ENCODE results near the gene VAC14. TPM values are rescaled to one million over a fixed set of nuclear protein-coding genes. Genes with fewer than 3 reads are reported as not detected.

Gene VAC14
- total and polyA plus RNA-seq, 4 donors, result 19.8 to 25.0 (median 24.7) TPM

GRCh38 chr16:70723740-70724145, 77.2 kb downstream of the VAC14 start:
- intact Hi-C loops (cut with DNase I), result no loop called here
- WGBS, 2 donors, result 87 to 88% methylated on average over 4 to 6 of the region's 6 CpGs
- Histone ChIP-seq H3K27ac (ENCODE audit: low read depth in 1 of 2, low read length in 2 of 2) (no peak overlapping the region), H3K9me3 (ENCODE audit: control insufficient read depth, low read length) (no peaks in the 10 kb centered on the region), H3K27me3 (ENCODE audit: control insufficient read depth in 1 of 2, insufficient read depth in 2 of 2, low read length in 1 of 2) (no peaks in the 10 kb centered on the region), H3K36me3 (ENCODE audit: control insufficient read depth in 1 of 2, insufficient read depth in 2 of 2, low read length in 1 of 2) (no peaks in the 10 kb centered on the region), H3K4me3 (ENCODE audit: low read length in 2 of 2) (no peak overlapping the region), H3K4me1 (ENCODE audit: control insufficient read depth in 1 of 2, insufficient read depth in 2 of 2, low read length in 2 of 2) (no peaks in the 10 kb centered on the region)
- ATAC-seq (ENCODE audit: low FRiP score), result no peak
- no peak for DNase-seq

- H3K27ac ChIP-seq (ENCODE audit: low read depth in 1 of 2, low read length in 2 of 2), result no peak overlapping the region
- ATAC-seq (ENCODE audit: low FRiP score) (no peak), DNase-seq (no peak)
- H3K36me3 ChIP-seq (ENCODE audit: control insufficient read depth in 1 of 2, insufficient read depth in 2 of 2, low read length in 1 of 2), result no peaks in the 10 kb centered on the region
- intact Hi-C loops (cut with DNase I), result no loop called here
- no peaks in the 10 kb centered on the region for H3K4me1 ChIP-seq (ENCODE audit: control insufficient read depth in 1 of 2, insufficient read depth in 2 of 2, low read length in 2 of 2)
- H3K4me3 ChIP-seq (ENCODE audit: low read length in 2 of 2), result no peak overlapping the region
- WGBS, 2 donors, result 94 to 95% methylated on average over 18 of the region's 18 CpGs
- H3K9me3 ChIP-seq (ENCODE audit: control insufficient read depth, low read length), result no peaks in the 10 kb centered on the region
- no peaks in the 10 kb centered on the region for H3K27me3 ChIP-seq (ENCODE audit: control insufficient read depth in 1 of 2, insufficient read depth in 2 of 2, low read length in 1 of 2)
Measured at GRCh38 chr16:70721202-70721963, 79.6 kb downstream of the VAC14 start.

GRCh38 chr16:70720425-70721201, 80.3 kb downstream of the VAC14 start:
- no peaks in the 10 kb centered on the region for H3K4me1 ChIP-seq (ENCODE audit: control insufficient read depth in 1 of 2, insufficient read depth in 2 of 2, low read length in 2 of 2)
- ATAC-seq (ENCODE audit: low FRiP score) (no peak), DNase-seq (no peak)
- H3K36me3 ChIP-seq (ENCODE audit: control insufficient read depth in 1 of 2, insufficient read depth in 2 of 2, low read length in 1 of 2), result no peaks in the 10 kb centered on the region
- intact Hi-C loops (cut with DNase I), result no loop called here
- H3K9me3 ChIP-seq (ENCODE audit: control insufficient read depth, low read length), result no peaks in the 10 kb centered on the region
- 96% methylated on average over 18 of the region's 18 CpGs for WGBS, 2 donors
- H3K27me3 ChIP-seq (ENCODE audit: control insufficient read depth in 1 of 2, insufficient read depth in 2 of 2, low read length in 1 of 2), result no peaks in the 10 kb centered on the region
- no peak overlapping the region for H3K27ac ChIP-seq (ENCODE audit: low read depth in 1 of 2, low read length in 2 of 2)
- no peak overlapping the region for H3K4me3 ChIP-seq (ENCODE audit: low read length in 2 of 2)

GRCh38 chr16:70717065-70717464, 83.9 kb downstream of the VAC14 start:
- no peak for ATAC-seq (ENCODE audit: low FRiP score)
- Histone ChIP-seq H3K36me3 (ENCODE audit: control insufficient read depth in 1 of 2, insufficient read depth in 2 of 2, low read length in 1 of 2) (no peaks in the 10 kb centered on the region), H3K4me1 (ENCODE audit: control insufficient read depth in 1 of 2, insufficient read depth in 2 of 2, low read length in 2 of 2) (no peaks in the 10 kb centered on the region), H3K4me3 (ENCODE audit: low read length in 2 of 2) (no peak overlapping the region), H3K9me3 (ENCODE audit: control insufficient read depth, low read length) (no peaks in the 10 kb centered on the region), H3K27ac (ENCODE audit: low read depth in 1 of 2, low read length in 2 of 2) (no peak overlapping the region), H3K27me3 (ENCODE audit: control insufficient read depth in 1 of 2, insufficient read depth in 2 of 2, low read length in 1 of 2) (no peaks in the 10 kb centered on the region)
- no peak for DNase-seq
- intact Hi-C loops (cut with DNase I), result loop anchor here in 1 of 2 donors (5.0 kb wide), 1 partner anchor 35 kb away; no protein-coding TSS in a partner anchor
- 95 to 98% methylated on average over 9 of the region's 9 CpGs for WGBS, 2 donors

GRCh38 chr16:70715860-70716357, 85.0 kb downstream of the VAC14 start:
- WGBS, 2 donors, result 19% methylated on average over 6 of the region's 6 CpGs
- intact Hi-C loops (cut with DNase I), result loop anchor here in 1 of 2 donors (5.0 kb wide), 1 partner anchor 36 kb away; no protein-coding TSS in a partner anchor
- Histone ChIP-seq H3K4me3 (ENCODE audit: low read length in 2 of 2) (no peak overlapping the region), H3K9me3 (ENCODE audit: control insufficient read depth, low read length) (no peaks in the 10 kb centered on the region), H3K36me3 (ENCODE audit: control insufficient read depth in 1 of 2, insufficient read depth in 2 of 2, low read length in 1 of 2) (no peaks in the 10 kb centered on the region), H3K27ac (ENCODE audit: low read depth in 1 of 2, low read length in 2 of 2) (peak overlapping the region; percentile 47 to 83), H3K27me3 (ENCODE audit: control insufficient read depth in 1 of 2, insufficient read depth in 2 of 2, low read length in 1 of 2) (no peaks in the 10 kb centered on the region), H3K4me1 (ENCODE audit: control insufficient read depth in 1 of 2, insufficient read depth in 2 of 2, low read length in 2 of 2) (no peaks in the 10 kb centered on the region)
- no peak for ATAC-seq (ENCODE audit: low FRiP score)
- DNase-seq, result no peak

- H3K4me3 ChIP-seq (ENCODE audit: low read length in 2 of 2), result no peak overlapping the region
- no peaks in the 10 kb centered on the region for H3K27me3 ChIP-seq (ENCODE audit: control insufficient read depth in 1 of 2, insufficient read depth in 2 of 2, low read length in 1 of 2)
- WGBS, 2 donors, result 9 to 15% methylated on average over 23 of the region's 23 CpGs
- H3K27ac ChIP-seq (ENCODE audit: low read depth in 1 of 2, low read length in 2 of 2), result peak overlapping the region; percentile 47 to 83
- DNase-seq, result peak; percentile 95 to 98
- no peaks in the 10 kb centered on the region for H3K36me3 ChIP-seq (ENCODE audit: control insufficient read depth in 1 of 2, insufficient read depth in 2 of 2, low read length in 1 of 2)
- no peaks in the 10 kb centered on the region for H3K9me3 ChIP-seq (ENCODE audit: control insufficient read depth, low read length)
- H3K4me1 ChIP-seq (ENCODE audit: control insufficient read depth in 1 of 2, insufficient read depth in 2 of 2, low read length in 2 of 2), result no peaks in the 10 kb centered on the region
- ATAC-seq (ENCODE audit: low FRiP score), result peak; percentile 83
- intact Hi-C loops (cut with DNase I), result loop anchor here in 1 of 2 donors (5.0 kb wide), 1 partner anchor 37 kb away; no protein-coding TSS in a partner anchor
Measured at GRCh38 chr16:70715055-70715858, 85.7 kb downstream of the VAC14 start.

GRCh38 chr16:70714581-70715054, 86.3 kb downstream of the VAC14 start:
- H3K27ac ChIP-seq (ENCODE audit: low read depth in 1 of 2, low read length in 2 of 2), result peak overlapping the region in 1 of 2 donors; percentile 83
- no peaks in the 10 kb centered on the region for H3K9me3 ChIP-seq (ENCODE audit: control insufficient read depth, low read length)
- 59 to 70% methylated on average over 10 of the region's 10 CpGs for WGBS, 2 donors
- H3K4me1 ChIP-seq (ENCODE audit: control insufficient read depth in 1 of 2, insufficient read depth in 2 of 2, low read length in 2 of 2), result no peaks in the 10 kb centered on the region
- no peak overlapping the region for H3K4me3 ChIP-seq (ENCODE audit: low read length in 2 of 2)
- no peak for DNase-seq
- H3K36me3 ChIP-seq (ENCODE audit: control insufficient read depth in 1 of 2, insufficient read depth in 2 of 2, low read length in 1 of 2), result no peaks in the 10 kb centered on the region
- intact Hi-C loops (cut with DNase I), result loop anchor here in 1 of 2 donors (5.0 kb wide), 1 partner anchor 38 kb away; no protein-coding TSS in a partner anchor
- ATAC-seq (ENCODE audit: low FRiP score), result no peak
- H3K27me3 ChIP-seq (ENCODE audit: control insufficient read depth in 1 of 2, insufficient read depth in 2 of 2, low read length in 1 of 2), result no peaks in the 10 kb centered on the region

GRCh38 chr16:70713824-70714223, 87.1 kb downstream of the VAC14 start:
- Histone ChIP-seq H3K36me3 (ENCODE audit: control insufficient read depth in 1 of 2, insufficient read depth in 2 of 2, low read length in 1 of 2) (no peaks in the 10 kb centered on the region), H3K27ac (ENCODE audit: low read depth in 1 of 2, low read length in 2 of 2) (no peak overlapping the region), H3K27me3 (ENCODE audit: control insufficient read depth in 1 of 2, insufficient read depth in 2 of 2, low read length in 1 of 2) (no peaks in the 10 kb centered on the region), H3K4me1 (ENCODE audit: control insufficient read depth in 1 of 2, insufficient read depth in 2 of 2, low read length in 2 of 2) (no peaks in the 10 kb centered on the region), H3K9me3 (ENCODE audit: control insufficient read depth, low read length) (no peaks in the 10 kb centered on the region), H3K4me3 (ENCODE audit: low read length in 2 of 2) (no peak overlapping the region)
- no peak for ATAC-seq (ENCODE audit: low FRiP score)
- intact Hi-C loops (cut with DNase I), result no loop called here
- DNase-seq, result no peak
- 94 to 95% methylated on average over 10 of the region's 10 CpGs for WGBS, 2 donors

Data from aorta (tissue), 5 donors.